ENCODE results near the gene GRB7.
"Not testable (repeated sequence)": the region's sequence is repeated elsewhere in the genome, so short reads cannot be mapped to it uniquely, and the experiment has no call there.

GRB7 gene

DNA sequence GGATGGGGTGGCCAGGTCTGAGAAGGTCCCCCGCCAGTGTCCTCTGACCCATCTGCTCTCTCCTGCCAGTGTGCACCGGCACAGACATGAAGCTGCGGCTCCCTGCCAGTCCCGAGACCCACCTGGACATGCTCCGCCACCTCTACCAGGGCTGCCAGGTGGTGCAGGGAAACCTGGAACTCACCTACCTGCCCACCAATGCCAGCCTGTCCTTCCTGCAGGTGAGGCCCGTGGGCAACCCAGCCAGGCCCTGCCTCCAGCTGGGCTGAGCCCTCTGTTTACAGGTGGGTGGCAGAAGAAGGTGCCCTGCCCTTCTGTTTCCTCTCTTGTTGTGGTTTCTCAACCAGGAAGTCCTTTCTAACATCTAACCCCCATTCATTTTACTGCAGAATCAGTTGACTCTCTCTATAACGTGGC lies 30.8 kb upstream of the GRB7 start:
- DNase-seq (ENCODE audit: low read depth), result no peak
- H3K4me3 ChIP-seq (ENCODE audit: low read depth, low read length), result no peak overlapping the region

DNA sequence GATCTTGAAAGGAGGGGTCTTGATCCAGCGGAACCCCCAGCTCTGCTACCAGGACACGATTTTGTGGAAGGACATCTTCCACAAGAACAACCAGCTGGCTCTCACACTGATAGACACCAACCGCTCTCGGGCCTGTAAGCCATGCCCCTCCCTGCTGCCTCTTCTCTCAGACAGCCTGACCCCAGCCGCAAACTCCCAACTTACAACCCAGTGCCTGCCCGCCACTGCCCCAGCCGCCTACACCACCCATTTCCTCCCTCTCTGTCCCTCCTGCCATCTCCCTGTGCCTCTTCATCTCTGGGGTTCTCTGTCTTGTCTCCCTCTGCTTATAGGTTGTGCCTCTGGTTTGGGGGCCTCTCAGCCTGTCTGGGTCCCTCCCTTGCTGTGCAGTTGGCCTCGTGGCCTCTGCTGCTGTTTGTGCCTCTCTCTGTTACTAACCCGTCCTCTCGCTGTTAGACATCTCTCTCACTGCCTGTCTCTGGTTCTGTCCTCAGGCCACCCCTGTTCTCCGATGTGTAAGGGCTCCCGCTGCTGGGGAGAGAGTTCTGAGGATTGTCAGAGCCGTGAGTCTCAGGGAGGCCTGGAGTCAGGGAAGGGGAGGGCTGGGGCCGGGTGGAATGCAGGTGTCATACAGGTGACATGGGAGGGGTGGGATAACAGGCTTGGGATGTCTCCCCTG lies 28.3 kb upstream of the GRB7 start:
- no peak for DNase-seq (ENCODE audit: low read depth)

GRCh38 chr17:39709998-39710964 lies 27.5 kb upstream of the GRB7 start:
- no peak for DNase-seq (ENCODE audit: low read depth)

More for the DNA sequence above, 28.3 kb upstream of the GRB7 start:
- H3K4me3 ChIP-seq (ENCODE audit: low read depth, low read length), result no peak overlapping the region

DNA sequence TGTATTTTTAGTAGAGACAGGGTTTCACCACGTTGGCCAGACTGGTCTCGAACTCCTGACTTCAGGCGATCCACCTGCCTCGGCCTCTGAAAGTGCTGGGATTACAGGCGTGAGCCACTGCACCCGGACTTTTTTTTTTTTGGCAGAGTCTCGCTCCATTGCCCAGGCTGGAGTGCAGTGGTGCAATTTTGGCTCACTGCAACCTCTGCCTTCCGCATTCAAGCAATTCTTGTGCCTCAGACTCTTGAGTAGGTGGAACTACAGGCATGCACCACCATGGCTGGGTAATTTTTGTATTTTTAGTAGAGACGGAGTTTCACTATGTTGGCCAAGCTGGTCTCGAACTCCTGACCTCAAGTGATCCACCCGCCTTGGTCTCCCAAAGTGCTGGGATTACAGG lies 26.7 kb upstream of the GRB7 start:
- not testable (repeated sequence) for DNase-seq (ENCODE audit: low read depth); H3K4me3 ChIP-seq (ENCODE audit: low read depth, low read length)

More at GRCh38 chr17:39709998-39710964, 27.5 kb upstream of the GRB7 start:
- no peak overlapping the region for H3K4me3 ChIP-seq (ENCODE audit: low read depth, low read length)

DNA sequence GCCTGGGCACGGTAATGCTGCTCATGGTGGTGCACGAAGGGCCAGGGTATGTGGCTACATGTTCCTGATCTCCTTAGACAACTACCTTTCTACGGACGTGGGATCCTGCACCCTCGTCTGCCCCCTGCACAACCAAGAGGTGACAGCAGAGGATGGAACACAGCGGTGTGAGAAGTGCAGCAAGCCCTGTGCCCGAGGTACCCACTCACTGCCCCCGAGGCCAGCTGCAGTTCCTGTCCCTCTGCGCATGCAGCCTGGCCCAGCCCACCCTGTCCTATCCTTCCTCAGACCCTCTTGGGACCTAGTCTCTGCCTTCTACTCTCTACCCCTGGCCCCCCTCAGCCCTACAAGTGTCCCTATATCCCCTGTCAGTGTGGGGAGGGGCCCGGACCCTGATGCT lies 25.9 kb upstream of the GRB7 start:
- DNase-seq (ENCODE audit: low read depth), result no peak
- no peak overlapping the region for H3K4me3 ChIP-seq (ENCODE audit: low read depth, low read length)

- H3K4me3 ChIP-seq (ENCODE audit: low read depth, low read length), result no peak overlapping the region
- no peak for DNase-seq (ENCODE audit: low read depth)
Observed at GRCh38 chr17:39714234-39714633, 23.5 kb upstream of the GRB7 start.

GRCh38 chr17:39715375-39716072 lies 22.2 kb upstream of the GRB7 start:
- H3K4me3 ChIP-seq (ENCODE audit: low read depth, low read length), result no peak overlapping the region
- DNase-seq (ENCODE audit: low read depth), result no peak

GRCh38 chr17:39716073-39716818 lies 21.5 kb upstream of the GRB7 start:
- DNase-seq (ENCODE audit: low read depth), result no peak
- no peak overlapping the region for H3K4me3 ChIP-seq (ENCODE audit: low read depth, low read length)

DNA sequence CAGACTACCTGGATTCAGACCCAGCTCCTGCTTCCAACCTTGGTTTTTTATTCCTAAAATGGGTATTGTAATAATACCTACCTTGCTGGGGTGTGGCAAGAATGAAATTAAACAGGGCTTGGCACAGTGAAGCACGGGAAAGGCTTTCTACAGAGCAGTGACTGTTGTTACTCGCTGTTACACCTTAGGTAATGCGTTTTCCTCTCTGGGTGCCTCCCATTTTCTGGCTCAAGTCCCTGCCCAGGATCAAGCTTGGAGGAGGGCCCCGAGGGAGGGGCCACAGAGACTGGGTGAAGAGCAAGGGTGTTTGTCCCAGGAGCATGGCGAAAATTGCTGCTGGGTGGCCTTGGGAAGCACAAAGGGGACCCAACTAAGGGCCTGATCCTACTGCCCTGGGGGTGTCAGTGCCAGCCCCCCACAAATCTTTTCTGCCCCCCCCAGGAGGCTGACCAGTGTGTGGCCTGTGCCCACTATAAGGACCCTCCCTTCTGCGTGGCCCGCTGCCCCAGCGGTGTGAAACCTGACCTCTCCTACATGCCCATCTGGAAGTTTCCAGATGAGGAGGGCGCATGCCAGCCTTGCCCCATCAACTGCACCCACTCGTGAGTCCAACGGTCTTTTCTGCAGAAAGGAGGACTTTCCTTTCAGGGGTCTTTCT lies 20.7 kb upstream of the GRB7 start:
- DNase-seq (ENCODE audit: low read depth), result no peak
- H3K4me3 ChIP-seq (ENCODE audit: low read depth, low read length), result no peak overlapping the region

GRCh38 chr17:39717660-39718059 lies 20.1 kb upstream of the GRB7 start:
- H3K4me3 ChIP-seq (ENCODE audit: low read depth, low read length), result no peak overlapping the region
- DNase-seq (ENCODE audit: low read depth), result no peak

- DNase-seq (ENCODE audit: low read depth), result no peak
- no peak overlapping the region for H3K4me3 ChIP-seq (ENCODE audit: low read depth, low read length)
Observed at GRCh38 chr17:39719563-39720355, 18.0 kb upstream of the GRB7 start.

- no peak for DNase-seq (ENCODE audit: low read depth)
- no peak overlapping the region for H3K4me3 ChIP-seq (ENCODE audit: low read depth, low read length)
Observed at GRCh38 chr17:39722104-39722503, 15.6 kb upstream of the GRB7 start.

GRCh38 chr17:39722965-39723848 lies 14.5 kb upstream of the GRB7 start:
- DNase-seq (ENCODE audit: low read depth), result no peak
- no peak overlapping the region for H3K4me3 ChIP-seq (ENCODE audit: low read depth, low read length)

DNA sequence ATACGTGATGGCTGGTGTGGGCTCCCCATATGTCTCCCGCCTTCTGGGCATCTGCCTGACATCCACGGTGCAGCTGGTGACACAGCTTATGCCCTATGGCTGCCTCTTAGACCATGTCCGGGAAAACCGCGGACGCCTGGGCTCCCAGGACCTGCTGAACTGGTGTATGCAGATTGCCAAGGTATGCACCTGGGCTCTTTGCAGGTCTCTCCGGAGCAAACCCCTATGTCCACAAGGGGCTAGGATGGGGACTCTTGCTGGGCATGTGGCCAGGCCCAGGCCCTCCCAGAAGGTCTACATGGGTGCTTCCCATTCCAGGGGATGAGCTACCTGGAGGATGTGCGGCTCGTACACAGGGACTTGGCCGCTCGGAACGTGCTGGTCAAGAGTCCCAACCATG lies 13.0 kb upstream of the GRB7 start:
- DNase-seq (ENCODE audit: low read depth), result no peak

GRCh38 chr17:39725923-39726322 lies 11.8 kb upstream of the GRB7 start:
- not testable (repeated sequence) for H3K4me3 ChIP-seq (ENCODE audit: low read depth, low read length); DNase-seq (ENCODE audit: low read depth)

More for the DNA sequence above, 13.0 kb upstream of the GRB7 start:
- no peak overlapping the region for H3K4me3 ChIP-seq (ENCODE audit: low read depth, low read length)

GRCh38 chr17:39726617-39727016 lies 11.1 kb upstream of the GRB7 start:
- no peak overlapping the region for H3K4me3 ChIP-seq (ENCODE audit: low read depth, low read length)
- no peak for DNase-seq (ENCODE audit: low read depth)

DNA sequence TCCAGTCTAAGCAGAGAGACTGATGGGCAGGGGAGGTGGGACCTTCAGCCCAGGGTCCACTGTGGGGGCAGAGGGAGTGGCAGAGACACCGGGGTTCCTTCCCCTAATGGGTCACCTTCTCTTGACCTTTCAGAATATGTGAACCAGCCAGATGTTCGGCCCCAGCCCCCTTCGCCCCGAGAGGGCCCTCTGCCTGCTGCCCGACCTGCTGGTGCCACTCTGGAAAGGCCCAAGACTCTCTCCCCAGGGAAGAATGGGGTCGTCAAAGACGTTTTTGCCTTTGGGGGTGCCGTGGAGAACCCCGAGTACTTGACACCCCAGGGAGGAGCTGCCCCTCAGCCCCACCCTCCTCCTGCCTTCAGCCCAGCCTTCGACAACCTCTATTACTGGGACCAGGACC lies 10.2 kb upstream of the GRB7 start:
- no peak for DNase-seq (ENCODE audit: low read depth)
- no peak overlapping the region for H3K4me3 ChIP-seq (ENCODE audit: low read depth, low read length)
